H9 (cell line): Measurements from ENCODE around the gene ZNF414. TPM values are rescaled to one million over a fixed set of nuclear protein-coding genes. Genes with fewer than 3 reads are reported as not detected.
A peak's percentile ranks its signal among the peaks of the same experiment; 100 is the strongest.

Experiments used
- DNase-seq: peaks from one replicate; pipeline ENCODE4 v3.0.0-alpha.2; 2017
- H2AFZ ChIP-seq: one replicate; pipeline ENCODE4 v1.6.1; 2013; ENCODE audit warnings: mild to moderate bottlenecking, low read length, control low read depth, moderate library complexity
- H2AK5ac ChIP-seq: 2 replicates; pipeline ENCODE4 v1.6.1; 2013; ENCODE audit warnings: low read length, control low read depth, mixed read lengths; ENCODE audit not compliant: insufficient read length
- H2BK120ac ChIP-seq: one replicate; pipeline ENCODE4 v1.6.1; 2013; ENCODE audit warnings: low read depth, mild to moderate bottlenecking, low read length, control low read depth, inconsistent platforms; ENCODE audit not compliant: poor library complexity, severe bottlenecking
- H2BK12ac ChIP-seq: 2 replicates; pipeline ENCODE4 v1.6.1; 2013; ENCODE audit warnings: low read length, control low read depth, mixed read lengths, low read depth; ENCODE audit not compliant: insufficient read length
- H2BK15ac ChIP-seq: 2 replicates; pipeline ENCODE4 v1.6.1; 2013; ENCODE audit warnings: low read depth, low read length, control low read depth
- H2BK20ac ChIP-seq: one replicate; pipeline ENCODE4 v1.6.1; 2013; ENCODE audit warnings: low read depth, mild to moderate bottlenecking, low read length, control low read depth, inconsistent platforms; ENCODE audit not compliant: poor library complexity, severe bottlenecking
- H2BK5ac ChIP-seq: 2 replicates; pipeline ENCODE4 v1.6.1; 2013; ENCODE audit warnings: low read length, control low read depth, mixed read lengths; ENCODE audit not compliant: insufficient read length
- H3K14ac ChIP-seq: 2 replicates; pipeline ENCODE4 v1.6.1; 2013; ENCODE audit warnings: low read length, control low read depth; ENCODE audit not compliant: insufficient read depth
- H3K18ac ChIP-seq: 2 replicates; pipeline ENCODE4 v1.6.1; 2013; ENCODE audit warnings: low read depth, mild to moderate bottlenecking, mixed read lengths, low read length, control low read depth; ENCODE audit not compliant: insufficient read length
- H3K23ac ChIP-seq: 2 replicates; pipeline ENCODE4 v1.6.1; 2013; ENCODE audit warnings: low read length, control low read depth, mixed read lengths, low read depth; ENCODE audit not compliant: insufficient read length
- H3K23me2 ChIP-seq: 2 replicates; pipeline ENCODE4 v1.6.1; 2013; ENCODE audit warnings: low read depth, mild to moderate bottlenecking, mixed read lengths, low read length, control low read depth; ENCODE audit not compliant: insufficient read length, poor library complexity, severe bottlenecking
- H3K27ac ChIP-seq: 2 replicates; pipeline ENCODE4 v1.5.1; 2013; ENCODE audit warnings: low read length, control low read depth, mixed read lengths, low read depth; ENCODE audit not compliant: insufficient read length
- H3K27me3 ChIP-seq: 2 replicates; pipeline ENCODE4 v1.6.1; 2013; ENCODE audit warnings: low read length, control low read depth, inconsistent platforms; ENCODE audit not compliant: insufficient read depth
- H3K4ac ChIP-seq: 2 replicates; pipeline ENCODE4 v1.6.1; 2013; ENCODE audit warnings: low read depth, mild to moderate bottlenecking, control low read depth, inconsistent platforms, low read length, moderate library complexity
- H3K4me1 ChIP-seq: 2 replicates; pipeline ENCODE4 v1.6.1; 2013; ENCODE audit warnings: low read length, control low read depth, inconsistent platforms; ENCODE audit not compliant: insufficient read depth
- H3K4me2 ChIP-seq: 2 replicates; pipeline ENCODE4 v1.6.1; 2013; ENCODE audit warnings: low read length, control low read depth, mixed read lengths; ENCODE audit not compliant: insufficient read length, insufficient read depth
- H3K56ac ChIP-seq: 2 replicates; pipeline ENCODE4 v1.6.1; 2013; ENCODE audit warnings: low read depth, mild to moderate bottlenecking, mixed read lengths, low read length, control low read depth; ENCODE audit not compliant: insufficient read length
- H3K79me1 ChIP-seq: 2 replicates; pipeline ENCODE4 v1.6.1; 2013; ENCODE audit warnings: low read depth, mild to moderate bottlenecking, moderate library complexity, low read length, control low read depth, inconsistent platforms; ENCODE audit not compliant: insufficient read depth, poor library complexity, severe bottlenecking
- H3K79me2 ChIP-seq: 2 replicates; pipeline ENCODE4 v1.6.1; 2013; ENCODE audit warnings: low read length, control low read depth, inconsistent platforms; ENCODE audit not compliant: insufficient read depth
- H3K9ac ChIP-seq: 2 replicates; pipeline ENCODE4 v1.6.1; 2013; ENCODE audit warnings: low read length, control low read depth, mixed read lengths; ENCODE audit not compliant: insufficient read length; ENCODE audit errors: extremely low read depth
- H3K9me3 ChIP-seq: one replicate; pipeline ENCODE4 v1.6.1; 2013; ENCODE audit warnings: low read depth, low read length, inconsistent platforms; ENCODE audit not compliant: control insufficient read depth
- H3T11ph ChIP-seq: one replicate; pipeline ENCODE4 v1.6.1; 2013; ENCODE audit warnings: mild to moderate bottlenecking, low read length, control low read depth, inconsistent platforms
- H4K20me1 ChIP-seq: one replicate; pipeline ENCODE4 v1.6.1; 2013; ENCODE audit not compliant: control insufficient read depth, insufficient read length, insufficient read depth
- H4K5ac ChIP-seq: 2 replicates; pipeline ENCODE4 v1.6.1; 2013; ENCODE audit warnings: low read depth, mild to moderate bottlenecking, mixed read lengths, low read length, control low read depth; ENCODE audit not compliant: insufficient read length
- H4K8ac ChIP-seq: replicated peaks from 2 replicates; pipeline ENCODE4 v1.6.1; 2013; ENCODE audit warnings: low read length, control low read depth, mixed read lengths, low read depth; ENCODE audit not compliant: insufficient read length
- H4K91ac ChIP-seq: 2 replicates; pipeline ENCODE4 v1.6.1; 2013; ENCODE audit warnings: low read depth, mild to moderate bottlenecking, moderate library complexity, mixed read lengths, low read length, control low read depth; ENCODE audit not compliant: insufficient read length
- H3K27ac Mint-ChIP-seq, 3 experiments: 2 replicates in 2 of 3; 3 replicates in 1 of 3; pipeline ENCODE4 v1.8.0; 2020 to 2021; ENCODE audit warnings: mixed read lengths in 3 of 3, mild to moderate bottlenecking in 1 of 3, moderate library complexity in 1 of 3
- H3K27me3 Mint-ChIP-seq: 2 replicates; pipeline ENCODE4 v1.8.0; 2021; ENCODE audit warnings: low read depth, mild to moderate bottlenecking, moderate library complexity, mixed read lengths
- H3K36me3 Mint-ChIP-seq, 3 experiments: 2 replicates in 2 of 3; 3 replicates in 1 of 3; pipeline ENCODE4 v1.8.0; 2020 to 2021; ENCODE audit warnings: low read depth in 3 of 3, mixed read lengths in 3 of 3; ENCODE audit not compliant: insufficient read depth in 1 of 3
- H3K4me1 Mint-ChIP-seq, 2 experiments: 2 replicates each; pipeline ENCODE4 v1.8.0; 2020; ENCODE audit warnings: mixed read lengths in 2 of 2
- H3K4me3 Mint-ChIP-seq, 2 experiments: 2 replicates in 1 of 2; 3 replicates in 1 of 2; pipeline ENCODE4 v1.8.0; 2020 to 2021; ENCODE audit warnings: mild to moderate bottlenecking in 2 of 2, mixed read lengths in 2 of 2, moderate library complexity in 1 of 2
- H3K9me3 Mint-ChIP-seq, 2 experiments: 2 replicates in 1 of 2; 3 replicates in 1 of 2; pipeline ENCODE4 v1.8.0; 2020; ENCODE audit warnings: mild to moderate bottlenecking in 2 of 2, mixed read lengths in 2 of 2, moderate library complexity in 1 of 2
- WGBS: extraction: QIAGEN DNeasy Blood & Tissue Kit; methylation state at CpG from one replicate; pipeline ENCODE4 v1.1.7; 2013; ENCODE audit warnings: missing lambda C conversion rate, low lambda C conversion rate, mixed read lengths; ENCODE audit not compliant: insufficient read length; ENCODE audit errors: extremely low coverage; 5-methylcytosine and 5-hydroxymethylcytosine counted together
- total RNA-seq: library from RNA; stranded (reverse); gene quantifications from 2 replicates; pipeline ENCODE4 v1.2.1, GENCODE V29; 2021
- TF ChIP-seq, protein P1 (sequence below): fragments of 200-600 bp; sonication (generic); conservative IDR thresholded peaks from 3 replicates; pipeline ENCODE4 v1.8.0; 2021; ENCODE audit warnings: antibody characterized with exemption, mild to moderate bottlenecking

The ZNF414 gene
- total RNA-seq, 1 experiment from 2014 or later = 29.3 TPM

DNA sequence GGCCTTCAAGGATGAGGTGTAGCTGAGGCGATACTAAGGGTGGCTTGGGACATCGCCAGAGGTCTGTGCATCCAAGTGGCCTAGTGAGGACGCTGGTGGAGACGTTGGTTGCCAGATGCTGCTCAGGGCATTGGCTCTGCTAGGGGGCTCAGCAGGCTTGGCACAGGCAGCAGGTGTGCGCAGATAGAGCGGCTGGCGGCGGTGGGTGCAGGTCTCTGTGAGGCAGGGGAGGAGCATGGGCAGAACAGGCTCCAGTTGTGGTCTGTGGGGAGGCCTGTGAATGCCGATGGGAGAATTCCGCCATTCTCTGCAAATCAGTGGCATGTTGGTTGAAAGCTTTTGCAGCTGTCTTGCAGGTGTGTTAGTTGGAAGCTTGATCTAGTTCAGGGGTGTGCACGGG, 32.8 kb downstream of the ZNF414 start:
- TF ChIP-seq, protein P1, sequence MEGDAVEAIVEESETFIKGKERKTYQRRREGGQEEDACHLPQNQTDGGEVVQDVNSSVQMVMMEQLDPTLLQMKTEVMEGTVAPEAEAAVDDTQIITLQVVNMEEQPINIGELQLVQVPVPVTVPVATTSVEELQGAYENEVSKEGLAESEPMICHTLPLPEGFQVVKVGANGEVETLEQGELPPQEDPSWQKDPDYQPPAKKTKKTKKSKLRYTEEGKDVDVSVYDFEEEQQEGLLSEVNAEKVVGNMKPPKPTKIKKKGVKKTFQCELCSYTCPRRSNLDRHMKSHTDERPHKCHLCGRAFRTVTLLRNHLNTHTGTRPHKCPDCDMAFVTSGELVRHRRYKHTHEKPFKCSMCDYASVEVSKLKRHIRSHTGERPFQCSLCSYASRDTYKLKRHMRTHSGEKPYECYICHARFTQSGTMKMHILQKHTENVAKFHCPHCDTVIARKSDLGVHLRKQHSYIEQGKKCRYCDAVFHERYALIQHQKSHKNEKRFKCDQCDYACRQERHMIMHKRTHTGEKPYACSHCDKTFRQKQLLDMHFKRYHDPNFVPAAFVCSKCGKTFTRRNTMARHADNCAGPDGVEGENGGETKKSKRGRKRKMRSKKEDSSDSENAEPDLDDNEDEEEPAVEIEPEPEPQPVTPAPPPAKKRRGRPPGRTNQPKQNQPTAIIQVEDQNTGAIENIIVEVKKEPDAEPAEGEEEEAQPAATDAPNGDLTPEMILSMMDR = no peak
- DNase-seq = no peak
- Histone ChIP-seq H4K20me1 (peaks cover 2% of the 10 kb centered on the region), H3K79me2 (peaks cover 29% of the 10 kb centered on the region; the same call in 1 of the 2 replicates), H3K18ac (no peak overlapping the region), H3K23me2 (no peaks in the 10 kb centered on the region), H2BK120ac (no peak overlapping the region), H3K27me3 (no peaks in the 10 kb centered on the region), H3K9ac (no peak overlapping the region), H4K8ac (no peak overlapping the region), H3K4me2 (no peak overlapping the region), H2BK20ac (no peak overlapping the region), H2BK15ac (no peak overlapping the region), H3K14ac (no peak overlapping the region), H3K23ac (no peak overlapping the region), H4K91ac (no peak overlapping the region), H4K5ac (no peak overlapping the region), H3T11ph (no peak overlapping the region), H3K79me1 (no peaks in the 10 kb centered on the region), H3K27ac (no peak overlapping the region), H3K4ac (no peak overlapping the region), H2BK12ac (no peak overlapping the region), H2AFZ (no peak overlapping the region), H3K4me1 (no peaks in the 10 kb centered on the region), H2BK5ac (no peak overlapping the region), H3K56ac (no peak overlapping the region), H2AK5ac (no peak overlapping the region), H3K9me3 (no peaks in the 10 kb centered on the region)
- H3K36me3 Mint-ChIP-seq = peaks cover 40 to 86% (median 85%) of the 10 kb centered on the region in 3 experiments; a peak in 6 of 7 replicates
- H3K9me3 Mint-ChIP-seq = no peaks in the 10 kb centered on the region
- H3K4me1 Mint-ChIP-seq = peaks cover 4 to 6% of the 10 kb centered on the region in 2 experiments; a peak in 1 of 4 replicates
- no peak overlapping the region for H3K4me3 Mint-ChIP-seq
- H3K27me3 Mint-ChIP-seq = no peaks in the 10 kb centered on the region; the same call in 1 of the 2 replicates
- no CpG with 5 or more reads among the region's 11 CpGs for WGBS
- H3K27ac Mint-ChIP-seq = peak overlapping the region in 2 of 3 experiments; percentile 80 to 88; a peak in 6 of 7 replicates
